Lower leg skin (tissue), 3 donors: Measurements from ENCODE around the gene CCDC187.

Experiments
- POLR2A ChIP-seq, 2 donors: fragments of 450-650 bp; IDR thresholded peaks; one replicate each; pipeline ENCODE4 v1.6.1; 2016 to 2017; ENCODE audit warnings: antibody characterized with exemption in 2 of 2, mild to moderate bottlenecking in 1 of 2, moderate library complexity in 1 of 2
- TF ChIP-seq, protein P1 (sequence below), 3 donors: fragments of 450-650 bp; IDR thresholded peaks; one replicate each; pipeline ENCODE4 v1.5.1; 2016; ENCODE audit warnings: antibody characterized with exemption in 3 of 3, mild to moderate bottlenecking in 3 of 3, moderate library complexity in 2 of 3

DNA sequence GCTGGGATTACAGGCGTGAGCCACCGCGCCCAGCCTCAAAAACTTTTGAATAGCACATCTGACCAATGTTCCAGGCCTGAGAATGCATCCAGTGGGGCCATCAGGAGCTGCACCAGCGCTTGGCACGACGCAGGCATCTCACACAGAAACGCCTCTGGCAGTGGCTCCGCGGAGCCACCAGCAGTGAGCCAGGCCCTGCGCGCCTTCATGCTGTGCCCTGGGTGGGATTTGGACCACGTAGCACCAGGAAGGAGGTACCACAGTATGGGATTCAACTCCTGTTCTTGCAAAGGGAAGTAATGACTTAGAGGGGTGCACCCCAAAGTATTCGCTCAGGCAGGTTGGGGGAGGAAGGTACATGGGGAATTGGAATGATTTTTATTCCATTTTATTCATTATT is 3.0 kb downstream of the CCDC187 start:
- TF ChIP-seq, protein P1, sequence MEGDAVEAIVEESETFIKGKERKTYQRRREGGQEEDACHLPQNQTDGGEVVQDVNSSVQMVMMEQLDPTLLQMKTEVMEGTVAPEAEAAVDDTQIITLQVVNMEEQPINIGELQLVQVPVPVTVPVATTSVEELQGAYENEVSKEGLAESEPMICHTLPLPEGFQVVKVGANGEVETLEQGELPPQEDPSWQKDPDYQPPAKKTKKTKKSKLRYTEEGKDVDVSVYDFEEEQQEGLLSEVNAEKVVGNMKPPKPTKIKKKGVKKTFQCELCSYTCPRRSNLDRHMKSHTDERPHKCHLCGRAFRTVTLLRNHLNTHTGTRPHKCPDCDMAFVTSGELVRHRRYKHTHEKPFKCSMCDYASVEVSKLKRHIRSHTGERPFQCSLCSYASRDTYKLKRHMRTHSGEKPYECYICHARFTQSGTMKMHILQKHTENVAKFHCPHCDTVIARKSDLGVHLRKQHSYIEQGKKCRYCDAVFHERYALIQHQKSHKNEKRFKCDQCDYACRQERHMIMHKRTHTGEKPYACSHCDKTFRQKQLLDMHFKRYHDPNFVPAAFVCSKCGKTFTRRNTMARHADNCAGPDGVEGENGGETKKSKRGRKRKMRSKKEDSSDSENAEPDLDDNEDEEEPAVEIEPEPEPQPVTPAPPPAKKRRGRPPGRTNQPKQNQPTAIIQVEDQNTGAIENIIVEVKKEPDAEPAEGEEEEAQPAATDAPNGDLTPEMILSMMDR (IDR thresholded peaks at IDR 0.05), result no peak
- no peak for TF ChIP-seq POLR2A (IDR thresholded peaks at IDR 0.05)
